Measurements from ENCODE around the gene CCDC172.
"Not testable (repeated sequence)": the region's sequence is repeated elsewhere in the genome, so short reads cannot be mapped to it uniquely, and the experiment has no call there.

CCDC172 gene

DNA sequence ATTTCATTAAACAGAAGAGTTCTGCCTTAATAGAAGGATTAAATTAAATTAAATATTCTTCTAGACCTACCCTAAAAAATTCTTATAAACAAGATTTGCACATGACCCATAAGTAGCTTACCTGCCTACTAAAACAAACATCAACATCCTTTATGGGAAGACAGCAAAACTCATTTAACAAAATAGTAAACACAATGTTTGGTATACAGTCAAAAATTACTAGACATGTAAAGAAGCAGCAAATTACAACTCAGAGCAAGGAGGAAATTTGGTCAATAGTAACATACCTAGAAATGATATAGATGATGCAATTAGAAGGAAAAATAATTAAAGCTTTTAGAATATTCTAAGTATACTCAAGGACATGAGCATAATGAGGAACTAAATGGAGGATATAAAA lies 27.9 kb downstream of the CCDC172 start:
- DNase-seq, result no peak

DNA sequence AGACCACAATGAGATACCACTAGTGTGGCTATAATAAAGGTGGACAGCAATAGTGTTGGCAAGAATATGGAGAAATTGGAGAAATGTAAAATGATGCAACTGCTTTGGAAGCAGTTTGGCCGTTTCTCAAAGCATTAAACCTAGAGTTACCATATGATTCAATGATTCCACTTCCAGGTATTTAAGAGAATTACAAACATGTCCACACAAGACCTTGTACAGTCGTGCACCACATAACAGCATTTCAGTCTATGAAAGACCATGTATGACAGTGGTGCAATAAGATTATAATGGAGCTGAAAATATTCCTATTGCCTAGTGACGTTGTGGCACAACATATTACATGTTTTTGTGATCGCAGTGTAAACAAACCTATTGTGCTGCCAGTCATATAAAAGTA lies 29.6 kb downstream of the CCDC172 start:
- no peak for DNase-seq

DNA sequence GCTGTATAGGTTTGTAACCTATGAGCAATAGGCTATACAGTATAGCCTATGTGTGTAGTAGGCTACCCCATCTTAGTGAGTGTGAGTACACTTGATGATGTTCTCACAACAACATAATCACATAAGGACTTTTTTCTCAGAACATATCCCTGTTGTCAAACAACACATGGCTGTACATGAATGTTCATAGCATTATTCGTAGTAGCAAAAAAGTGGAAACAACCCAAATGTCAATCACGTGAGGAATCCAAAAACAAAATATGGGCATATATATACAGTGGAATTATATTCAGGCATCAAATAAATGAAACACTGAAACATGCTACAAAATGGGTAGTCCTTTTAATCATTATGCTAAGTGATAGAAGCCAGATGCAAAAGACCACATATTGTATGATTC lies 31.1 kb downstream of the CCDC172 start:
- DNase-seq, result no peak

DNA sequence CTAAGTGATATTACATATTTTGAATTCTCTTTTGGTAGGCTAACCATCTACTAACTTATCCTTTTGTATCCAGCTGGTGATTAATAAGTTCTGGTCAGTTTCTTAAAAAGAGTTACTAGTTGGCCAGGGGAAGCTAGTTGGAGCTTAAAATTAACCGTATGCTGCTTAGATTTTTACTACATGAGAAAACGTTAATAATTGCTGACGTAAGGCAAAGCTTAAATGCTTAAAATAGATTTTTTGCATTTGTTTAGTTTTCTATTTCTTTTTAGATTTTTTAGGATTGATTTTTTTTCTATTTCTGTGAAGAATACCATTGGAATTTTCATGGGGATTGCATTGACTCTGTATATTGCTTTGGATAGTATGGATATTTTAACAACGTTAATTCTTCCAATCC lies 32.6 kb downstream of the CCDC172 start:
- DNase-seq, result no peak

DNA sequence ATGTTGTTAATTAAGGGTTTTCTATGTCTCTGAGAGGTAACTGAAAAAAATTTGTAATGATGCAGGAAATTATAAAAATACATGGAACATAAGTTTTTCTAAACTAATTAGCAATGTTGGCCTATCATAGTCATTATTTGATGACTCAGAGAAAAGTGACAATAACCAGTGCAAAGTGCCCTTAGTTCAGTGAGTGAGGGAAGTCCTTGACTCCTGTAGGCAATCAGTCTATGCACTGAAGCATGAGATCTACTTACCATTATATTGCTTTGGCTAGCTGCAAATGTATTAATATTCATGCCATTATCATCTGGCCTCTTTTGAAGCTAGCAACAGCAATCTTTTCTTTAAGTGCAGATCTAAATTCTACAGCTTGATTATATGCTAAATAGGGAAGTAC lies 40.6 kb downstream of the CCDC172 start:
- no peak for DNase-seq

DNA sequence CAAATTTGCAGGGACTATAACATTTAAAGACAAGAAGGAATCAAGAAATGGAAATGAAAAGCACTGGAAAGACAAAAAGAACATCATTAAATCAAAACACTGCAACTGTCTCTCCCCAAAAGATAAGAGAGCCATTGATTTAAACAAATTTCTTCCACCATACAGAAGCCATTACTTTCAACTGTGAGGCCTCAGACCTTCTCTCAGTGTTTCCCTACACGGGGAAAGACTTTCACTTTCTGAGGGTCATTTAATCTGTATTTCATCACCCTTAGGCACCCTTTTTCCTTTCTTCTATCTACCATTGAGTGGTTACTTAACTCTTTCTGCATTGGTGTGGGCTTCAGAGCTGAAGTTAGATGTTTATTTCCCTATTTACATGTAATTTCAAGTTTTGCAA lies 47.5 kb downstream of the CCDC172 start:
- no peak for DNase-seq

DNA sequence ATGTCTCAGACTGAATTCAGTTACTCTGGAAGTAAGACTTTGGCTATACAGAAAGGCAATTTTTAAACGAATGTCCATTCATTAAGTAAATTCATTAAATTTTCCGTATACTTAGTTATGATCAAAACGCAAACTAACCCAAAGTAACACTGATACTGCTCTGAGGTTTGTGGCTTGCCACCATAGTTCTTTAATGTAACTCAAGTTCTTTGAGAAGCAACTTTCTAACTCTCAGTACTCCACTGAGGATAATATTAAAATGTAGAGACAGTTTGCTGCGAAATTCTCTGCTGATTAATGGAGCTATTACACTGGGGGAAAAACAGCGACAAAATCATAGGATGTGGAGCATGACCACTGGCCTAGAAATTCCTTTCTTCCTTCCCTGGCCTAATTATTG lies 58.0 kb downstream of the CCDC172 start:
- DNase-seq, result no peak

DNA sequence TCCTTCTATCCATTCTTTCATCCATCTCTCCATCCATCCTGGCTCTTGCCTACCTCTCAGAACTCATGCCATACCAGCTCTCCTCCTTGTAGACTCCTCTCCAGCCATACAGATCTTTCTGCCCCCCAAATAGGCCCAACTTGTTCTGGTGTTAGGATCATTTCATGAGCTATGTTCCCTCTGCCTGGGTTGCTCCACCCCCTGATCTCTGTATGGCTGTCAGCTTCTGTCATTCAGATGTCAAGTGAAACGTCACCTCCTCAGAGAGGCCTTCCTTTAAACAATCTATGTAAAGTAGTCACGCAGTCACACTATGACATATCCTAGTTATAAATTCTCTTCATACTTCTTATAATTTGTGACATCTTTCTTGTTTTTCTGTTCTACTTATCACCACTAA lies 61.1 kb downstream of the CCDC172 start:
- DNase-seq, result no peak

DNA sequence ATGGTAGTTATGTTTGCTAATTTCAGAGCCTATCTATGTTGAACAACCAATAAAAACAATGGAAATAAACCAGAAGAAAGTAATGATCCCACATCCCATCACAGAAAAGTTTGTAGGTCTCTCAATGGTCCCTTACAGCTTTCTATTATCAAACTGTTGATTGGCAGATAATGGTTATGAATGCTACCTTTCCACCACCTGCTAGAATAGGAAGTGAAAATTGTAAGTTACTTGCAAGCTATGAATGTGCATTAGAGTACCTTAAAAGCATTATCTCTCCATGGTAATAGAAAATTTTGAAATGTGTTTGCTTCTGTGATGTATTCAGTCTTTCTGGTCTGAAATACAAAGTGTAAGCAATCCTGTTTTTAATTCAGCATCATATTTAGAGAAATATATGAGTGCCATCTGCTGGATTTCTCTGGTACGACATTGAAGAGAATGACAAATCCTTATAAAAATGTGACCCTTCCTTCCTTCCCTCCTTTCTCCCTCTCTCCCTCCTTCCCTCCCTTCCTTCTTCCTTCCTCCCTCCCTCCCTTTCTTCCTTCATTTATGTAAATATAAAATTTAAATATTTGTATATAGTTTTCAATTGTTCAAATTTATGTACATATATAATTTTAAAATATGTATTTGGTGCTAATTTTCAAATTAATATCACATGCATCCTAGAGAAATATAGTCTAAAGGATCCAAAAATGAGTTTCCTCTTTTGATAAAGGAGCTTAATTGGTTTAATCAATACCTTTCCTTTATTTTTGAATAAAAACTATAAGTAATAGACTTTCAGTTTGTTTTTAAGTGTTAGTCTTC lies 62.0 kb downstream of the CCDC172 start:
- peak; percentile 11 for DNase-seq

DNA sequence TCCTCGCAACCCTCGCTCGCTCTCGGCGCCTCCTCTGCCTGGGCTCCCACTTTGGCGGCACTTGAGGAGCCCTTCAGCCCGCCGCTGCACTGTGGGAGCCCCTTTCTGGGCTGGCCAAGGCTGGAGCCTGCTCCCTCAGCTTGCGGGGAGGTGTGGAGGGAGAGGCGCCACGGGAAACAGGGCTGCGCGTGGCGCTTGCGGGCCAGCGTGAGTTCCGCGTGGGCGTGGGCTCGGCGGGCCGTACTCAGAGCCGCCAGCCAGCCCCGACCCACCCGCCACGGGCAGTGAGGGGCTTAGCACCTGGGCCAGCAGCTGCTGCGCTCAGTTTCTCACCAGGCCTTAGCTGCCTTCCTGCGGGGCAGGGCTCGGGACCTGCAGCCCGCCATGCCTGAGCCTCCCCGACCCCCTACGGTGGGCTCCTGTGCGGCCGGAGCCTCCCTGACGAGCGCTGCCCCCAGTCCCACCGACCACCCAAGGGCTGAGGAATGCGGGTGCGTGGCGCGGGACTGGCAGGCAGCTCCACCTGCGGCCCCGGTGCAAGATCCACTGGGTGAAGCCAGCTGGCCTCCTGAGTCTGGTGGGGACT lies 69.1 kb downstream of the CCDC172 start:
- DNase-seq, result not testable (repeated sequence)

DNA sequence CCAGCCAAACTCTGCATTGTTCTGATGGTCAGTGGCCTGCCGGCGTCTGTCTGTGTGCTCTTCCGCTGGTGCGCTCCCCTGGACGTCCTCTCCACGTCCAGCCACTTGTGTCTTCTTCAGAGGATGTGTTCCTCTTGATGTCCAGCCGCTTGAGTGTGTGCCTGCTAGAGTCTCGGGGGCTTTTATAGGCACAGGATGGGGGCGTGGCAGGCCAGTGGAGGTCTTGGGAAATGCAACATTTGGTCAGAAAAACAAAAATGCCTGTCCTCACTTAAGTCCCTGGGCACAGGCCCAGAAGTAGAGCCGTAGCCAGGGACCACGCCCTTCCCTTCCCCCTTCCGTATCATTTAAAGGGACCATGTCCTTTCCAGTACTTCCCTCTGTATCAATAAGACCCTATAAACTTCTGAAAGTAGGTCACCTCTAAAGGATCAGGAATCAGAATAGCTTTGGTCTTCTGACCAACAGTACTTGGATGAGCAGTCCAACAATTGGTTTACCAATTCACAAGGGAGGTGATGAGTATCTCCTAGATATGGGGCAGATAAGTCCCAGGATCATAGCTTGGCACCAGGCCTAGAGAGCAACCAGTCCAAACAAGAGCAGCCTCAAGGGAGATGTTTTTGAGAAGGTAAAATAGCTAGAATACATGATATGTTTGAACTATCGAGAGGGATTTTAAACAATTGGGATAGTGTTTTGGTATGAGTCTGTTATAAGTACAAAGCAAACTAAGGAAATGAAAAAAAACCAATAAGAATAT lies 71.2 kb downstream of the CCDC172 start:
- DNase-seq, result no peak

DNA sequence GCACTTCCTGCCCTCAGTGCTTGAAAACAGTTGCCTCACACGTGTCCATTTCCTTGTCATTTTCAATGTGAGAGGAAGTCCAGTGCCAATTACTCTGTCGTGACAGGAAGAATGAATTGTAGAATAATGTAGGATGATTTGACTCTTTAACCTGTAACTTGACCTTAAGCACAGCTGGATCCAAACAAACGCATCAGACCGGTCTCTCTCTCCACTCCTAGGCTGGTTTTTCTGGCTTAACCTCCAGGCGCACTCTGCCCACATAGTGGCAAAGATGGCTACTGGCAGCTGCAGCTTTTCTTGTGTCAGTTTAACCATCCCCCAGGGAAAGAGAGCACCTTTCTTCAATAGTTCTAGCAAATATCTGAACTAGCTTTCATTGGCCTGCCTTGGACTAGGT lies 74.0 kb downstream of the CCDC172 start:
- DNase-seq, result no peak

DNA sequence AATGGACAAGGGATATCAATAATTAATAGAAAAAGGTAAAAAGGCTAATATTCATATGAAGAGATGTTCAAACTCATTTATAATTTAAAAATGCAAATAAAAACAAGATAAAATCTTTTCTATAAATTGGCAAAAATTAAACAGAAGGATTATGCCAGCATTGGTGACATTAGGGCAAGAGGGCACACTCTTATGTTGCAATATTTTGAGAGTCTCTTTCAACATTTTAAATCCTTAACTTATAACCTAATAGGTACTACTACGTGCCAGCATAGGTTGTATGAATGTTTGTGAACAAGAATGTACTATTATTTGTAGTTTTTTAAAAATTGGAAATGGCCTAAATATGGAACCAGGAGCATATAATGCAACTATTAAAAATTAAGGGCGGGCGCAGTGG lies 78.6 kb downstream of the CCDC172 start:
- DNase-seq, result no peak

DNA sequence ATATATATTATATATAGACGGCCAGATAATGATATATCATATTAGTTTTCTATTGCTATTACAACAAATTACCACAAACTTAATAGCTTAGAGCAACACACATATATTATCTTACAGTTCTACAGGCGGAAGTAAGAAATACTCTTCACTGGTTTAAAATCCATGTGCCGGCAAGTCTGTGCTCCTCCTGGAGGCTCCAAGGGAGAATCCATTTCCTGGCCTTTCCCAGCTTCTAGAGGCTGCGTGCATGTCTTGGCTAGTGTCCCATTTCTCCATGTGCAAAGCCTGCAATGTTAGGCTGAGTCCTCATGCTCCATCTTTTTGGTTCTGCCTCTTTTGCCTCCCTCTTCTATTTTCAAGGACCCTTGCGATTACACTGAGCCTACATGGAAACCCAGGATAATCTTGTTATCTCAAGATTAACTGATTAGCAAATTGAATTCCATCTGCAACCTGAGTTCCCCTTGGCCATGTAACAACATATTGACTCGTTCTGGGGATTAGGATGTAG lies 79.5 kb downstream of the CCDC172 start:
- no peak for DNase-seq

DNA sequence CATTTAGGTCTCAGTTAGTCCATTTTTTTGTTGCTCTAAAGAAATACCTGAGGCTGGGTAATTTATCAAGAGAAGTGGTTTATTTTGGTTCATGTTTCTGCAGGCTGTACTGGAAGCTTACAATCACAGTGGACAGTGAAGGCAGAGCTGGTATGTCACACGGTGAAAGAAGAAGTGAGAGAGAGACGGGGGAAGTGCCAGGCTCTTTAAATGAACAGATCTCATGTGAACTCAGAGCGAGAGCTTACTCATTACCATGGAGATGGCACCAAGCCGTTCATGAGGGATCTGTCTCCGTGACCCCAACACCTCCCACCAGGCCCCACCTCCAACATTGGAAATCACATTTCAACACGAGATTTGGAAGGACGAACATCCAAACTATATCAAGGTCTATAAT lies 84.5 kb downstream of the CCDC172 start:
- DNase-seq, result no peak

DNA sequence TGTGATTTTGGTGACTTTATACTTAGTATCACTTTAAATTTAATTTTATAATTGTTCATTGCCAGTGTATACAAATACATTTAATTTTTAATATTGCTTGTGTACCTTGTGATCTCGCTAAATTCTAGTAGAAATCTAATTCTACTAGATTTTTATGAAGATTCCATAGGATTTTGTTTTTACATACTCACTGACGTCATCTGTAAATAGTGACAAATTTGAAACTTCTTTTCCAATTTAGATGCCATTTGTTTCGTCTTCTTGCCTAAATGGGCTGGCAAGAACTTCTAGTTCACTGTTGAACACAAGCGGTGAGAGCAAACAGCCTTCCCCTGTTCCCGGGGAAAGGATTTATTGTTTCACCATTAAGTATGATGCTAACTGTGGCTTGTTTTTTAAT lies 86.1 kb downstream of the CCDC172 start:
- no peak for DNase-seq

DNA sequence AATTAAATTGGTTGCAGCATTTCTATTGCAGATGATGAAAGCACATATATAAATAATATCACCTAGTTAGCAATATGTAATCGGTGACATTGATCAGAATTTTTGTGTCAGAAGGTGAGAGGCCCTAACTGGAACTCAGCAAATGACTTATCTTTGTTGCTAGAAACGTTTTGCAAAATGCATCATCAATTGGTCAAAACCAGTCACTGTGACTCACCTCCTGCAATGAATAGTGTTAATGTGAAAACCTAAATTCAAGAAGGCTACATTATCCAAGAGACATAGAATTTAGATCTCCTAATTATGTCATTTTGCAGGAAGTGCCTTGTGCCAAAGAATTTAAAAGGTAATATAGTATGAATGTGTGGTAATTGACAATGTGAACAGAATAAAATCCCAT lies 93.6 kb downstream of the CCDC172 start:
- DNase-seq, result no peak

DNA sequence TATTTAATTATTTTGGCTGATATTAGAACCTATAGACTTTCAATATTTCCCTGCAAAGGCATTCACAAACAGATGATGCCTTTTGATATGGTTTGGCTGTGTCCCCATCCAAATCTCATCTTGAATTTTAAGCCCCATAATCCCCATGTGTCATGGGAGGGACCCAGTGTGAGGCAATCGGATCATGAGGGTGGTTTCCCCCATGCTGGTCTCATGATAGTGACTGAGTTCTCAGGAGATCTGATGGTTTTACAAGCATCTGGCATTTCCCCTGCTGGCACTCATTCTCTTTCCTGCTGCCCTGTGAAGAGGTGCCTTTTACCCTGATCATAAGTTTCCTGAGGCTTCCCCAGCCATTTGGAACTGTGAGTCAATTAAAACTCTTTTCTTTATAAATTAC lies 94.1 kb downstream of the CCDC172 start:
- no peak for DNase-seq

DNA sequence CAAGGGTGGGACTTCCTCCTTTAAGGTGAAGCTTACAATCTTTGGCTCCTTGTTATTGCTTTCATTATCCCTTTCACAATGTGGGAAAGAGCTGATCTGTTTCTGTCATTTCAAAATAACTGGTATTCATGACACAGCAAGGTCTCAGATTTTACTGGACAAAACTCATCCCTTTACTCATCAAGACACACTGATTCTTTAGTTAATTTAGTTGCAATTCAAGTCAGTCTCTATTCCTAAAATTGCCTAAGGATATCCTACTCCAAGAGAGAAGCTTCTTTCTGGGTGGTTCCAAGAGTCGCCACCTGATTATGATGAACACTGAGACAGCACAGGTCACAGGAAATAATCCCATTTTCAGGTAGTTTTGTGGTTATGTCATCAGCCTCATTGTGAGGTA lies 97.6 kb downstream of the CCDC172 start:
- no peak for DNase-seq

DNA sequence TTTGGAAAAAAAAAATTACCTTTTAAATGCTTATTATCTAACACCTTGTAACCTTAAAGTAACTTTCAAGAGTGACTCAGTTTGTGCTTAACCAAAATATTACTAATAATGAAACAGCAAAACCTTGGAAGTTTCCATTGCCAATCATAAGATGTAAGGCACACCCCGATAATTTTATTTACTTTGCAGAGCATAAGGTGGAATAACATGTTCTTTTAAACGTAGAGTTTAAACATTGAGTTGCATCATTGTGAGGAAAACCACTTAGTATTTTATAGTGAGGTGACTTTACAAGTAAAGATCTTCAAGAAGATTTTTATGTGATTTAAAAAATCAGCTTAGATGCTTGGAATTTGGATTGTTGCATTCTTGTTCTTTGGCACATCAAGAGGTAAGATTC lies 103.4 kb downstream of the CCDC172 start, which contains the start of gene PNLIPRP3:
PNLIPRP3 (plus strand) TSS at position 177 of the 400 bp plus-strand sequence; CDS start at position 343, 166 bp downstream.
- no peak for DNase-seq

DNA sequence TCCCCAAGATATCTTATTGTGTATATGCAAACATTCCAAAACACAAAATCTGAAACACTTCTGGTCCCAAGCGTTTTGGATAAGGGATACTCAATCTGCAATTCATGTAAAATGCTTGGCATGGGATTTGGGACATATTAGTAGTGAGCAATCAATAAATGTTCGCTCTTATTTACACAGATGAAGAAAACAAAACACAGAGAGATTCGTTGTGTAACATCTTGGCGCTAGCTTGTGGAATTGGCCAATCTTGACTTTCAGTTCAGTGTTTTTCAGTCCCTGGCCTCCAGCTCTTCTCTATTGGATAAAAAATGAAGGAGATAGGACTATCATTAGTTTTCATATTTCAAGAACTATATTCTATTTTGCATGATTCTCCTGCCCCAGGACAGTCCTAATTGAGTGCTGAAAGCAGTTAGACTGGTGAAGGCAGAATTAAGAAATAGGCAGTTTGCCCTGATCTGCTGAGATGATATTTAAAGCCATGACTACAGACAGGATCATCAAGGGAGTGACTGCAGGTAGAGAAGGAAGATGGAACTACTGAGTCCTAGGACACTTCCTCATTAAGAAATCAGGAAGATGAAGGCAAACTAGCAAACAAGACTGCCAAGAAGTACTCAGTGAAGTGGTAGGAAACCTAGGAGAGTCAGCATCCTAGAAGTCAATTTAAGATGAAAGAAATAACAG lies 105.2 kb downstream of the CCDC172 start:
- DNase-seq, result no peak

All from NCI-H1694 (cell line).